ENCODE results near the gene IFITM1. TPM values are rescaled to one million over a fixed set of nuclear protein-coding genes. Genes with fewer than 3 reads are reported as not detected.
"Not testable (repeated sequence)": the region's sequence is repeated elsewhere in the genome, so short reads cannot be mapped to it uniquely, and the experiment has no call there.

Gene IFITM1
- polyA plus RNA-seq, 3 donors from 2014 or later: 2,792 to 4,533 (median 3,562) TPM

DNA sequence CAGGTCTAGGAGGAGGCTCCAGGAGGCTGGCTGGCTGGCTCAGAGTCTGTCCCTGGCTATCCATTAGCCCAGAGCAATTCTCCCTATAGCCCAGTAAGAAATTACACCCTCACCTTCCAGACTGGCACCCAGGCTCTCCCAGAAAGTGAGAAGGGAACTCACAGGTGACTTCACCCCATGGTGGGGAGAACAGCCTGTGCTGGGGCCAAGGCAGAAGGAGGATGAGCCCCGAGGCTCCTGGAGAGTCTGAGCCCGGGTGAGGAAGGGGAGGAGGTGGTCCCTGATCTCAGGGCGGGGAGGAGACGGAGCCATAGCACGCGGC, 675 bp downstream of the IFITM1 start:
- Mint-ChIP-seq H3K27ac (peak overlapping the region; percentile 94 to 99 (median 98)), H3K27me3 (ENCODE audit: low read depth in 3 of 3) (peaks cover 18 to 39% (median 26%) of the 10 kb centered on the region in 3 donors), H3K4me1 (peaks cover 51% of the 10 kb centered on the region in 2 donors), H3K36me3 (peaks cover 4 to 29% (median 23%) of the 10 kb centered on the region in 3 donors), H3K4me3 (peak overlapping the region; percentile 93 to 98 (median 94))
- not testable (repeated sequence) for DNase-seq, H3K9me3 Mint-ChIP-seq

DNA sequence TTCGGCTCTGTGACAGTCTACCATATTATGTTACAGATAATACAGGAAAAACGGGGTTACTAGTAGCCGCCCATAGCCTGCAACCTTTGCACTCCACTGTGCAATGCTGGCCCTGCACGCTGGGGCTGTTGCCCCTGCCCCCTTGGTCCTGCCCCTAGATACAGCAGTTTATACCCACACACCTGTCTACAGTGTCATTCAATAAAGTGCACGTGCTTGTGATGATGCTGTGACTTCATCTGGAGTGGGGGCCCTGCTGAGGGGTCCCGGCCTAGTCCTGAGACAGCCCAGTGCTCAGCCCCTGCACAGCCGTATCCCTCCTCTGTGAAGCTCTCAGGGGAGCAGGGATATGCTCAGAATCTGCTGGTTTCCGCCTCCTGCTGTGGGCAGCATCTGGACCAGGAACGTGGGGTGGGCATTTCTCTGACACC, 1.2 kb downstream of the IFITM1 start:
- Mint-ChIP-seq H3K27me3 (ENCODE audit: low read depth in 3 of 3) (peaks cover 18 to 40% (median 28%) of the 10 kb centered on the region in 3 donors), H3K4me3 (peak overlapping the region; percentile 93 to 98 (median 94)), H3K27ac (peak overlapping the region; percentile 94 to 99 (median 98)), H3K36me3 (peaks cover 4 to 29% (median 20%) of the 10 kb centered on the region in 3 donors), H3K4me1 (peaks cover 52 to 53% of the 10 kb centered on the region in 2 donors), H3K9me3 (no peaks in the 10 kb centered on the region)
- peak in 1 of 3 donors; percentile 34 for DNase-seq

DNA sequence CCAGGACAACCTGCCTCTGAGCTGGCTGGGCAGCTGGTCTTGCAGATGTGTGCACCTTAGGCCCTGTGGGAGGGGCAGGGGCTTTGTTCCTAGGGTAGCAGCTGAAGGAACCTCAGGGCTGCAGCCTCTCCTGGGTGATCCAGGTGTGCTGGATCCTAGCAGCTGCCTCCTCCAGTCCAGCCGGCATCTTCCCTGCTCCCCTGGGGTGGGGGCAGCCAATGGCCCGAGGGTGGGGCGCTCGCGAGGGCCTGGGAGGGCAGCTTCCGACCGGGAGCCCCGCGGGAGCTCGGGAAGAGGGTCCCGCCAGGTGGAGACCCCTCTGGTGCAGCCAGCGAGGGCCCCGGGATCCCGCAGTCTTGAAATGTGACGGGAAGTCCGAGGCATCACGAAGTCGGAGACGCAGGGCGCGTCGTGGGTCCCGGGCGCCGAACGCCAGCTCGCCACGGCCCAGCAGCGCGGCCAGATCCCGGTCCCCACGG, 1.7 kb downstream of the IFITM1 start:
- H3K9me3 Mint-ChIP-seq: no peaks in the 10 kb centered on the region
- peaks cover 4 to 29% (median 20%) of the 10 kb centered on the region in 3 donors for H3K36me3 Mint-ChIP-seq
- H3K4me3 Mint-ChIP-seq: peak overlapping the region; percentile 93 to 98 (median 94)
- H3K27ac Mint-ChIP-seq: peak overlapping the region; percentile 94 to 99 (median 98)
- DNase-seq: no peak
- peaks cover 19 to 41% (median 29%) of the 10 kb centered on the region in 3 donors for H3K27me3 Mint-ChIP-seq (ENCODE audit: low read depth in 3 of 3)
- peaks cover 57 to 58% of the 10 kb centered on the region in 2 donors for H3K4me1 Mint-ChIP-seq

DNA sequence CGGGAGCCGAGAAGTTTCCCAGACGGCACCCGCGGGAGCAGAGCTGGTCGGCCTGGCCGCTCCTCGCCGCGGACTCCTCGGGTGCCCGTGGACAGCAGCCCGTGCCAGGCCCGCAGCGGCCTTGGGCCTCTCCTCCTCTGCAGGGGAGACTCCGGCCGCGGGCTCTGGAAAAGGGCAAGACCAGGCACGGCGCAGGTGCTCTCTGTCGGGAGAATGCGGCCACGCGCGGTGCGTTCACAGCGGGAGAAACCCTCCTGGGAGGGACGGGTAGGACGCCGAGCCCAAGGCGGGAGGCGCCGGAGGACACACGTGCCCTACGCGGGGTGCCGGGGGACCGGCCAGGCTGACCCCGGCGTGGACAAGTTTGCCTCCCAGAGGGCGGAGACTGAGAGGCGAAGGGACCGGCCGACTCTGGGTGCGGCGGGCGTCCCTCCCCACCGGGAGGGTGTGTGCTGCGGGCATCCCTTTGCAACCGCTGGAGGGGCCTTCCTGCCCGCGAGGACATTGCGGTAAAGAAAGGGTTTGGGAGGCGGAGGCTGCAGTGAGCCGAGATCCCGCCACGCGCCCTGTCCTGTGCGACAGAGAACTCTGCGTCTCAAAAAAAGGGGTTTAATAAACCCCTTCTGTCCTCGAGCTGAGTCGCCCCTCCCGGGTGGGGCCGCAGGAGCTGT, 2.3 kb downstream of the IFITM1 start:
- H3K27ac Mint-ChIP-seq: peak overlapping the region; percentile 93 to 99 (median 98)

DNA sequence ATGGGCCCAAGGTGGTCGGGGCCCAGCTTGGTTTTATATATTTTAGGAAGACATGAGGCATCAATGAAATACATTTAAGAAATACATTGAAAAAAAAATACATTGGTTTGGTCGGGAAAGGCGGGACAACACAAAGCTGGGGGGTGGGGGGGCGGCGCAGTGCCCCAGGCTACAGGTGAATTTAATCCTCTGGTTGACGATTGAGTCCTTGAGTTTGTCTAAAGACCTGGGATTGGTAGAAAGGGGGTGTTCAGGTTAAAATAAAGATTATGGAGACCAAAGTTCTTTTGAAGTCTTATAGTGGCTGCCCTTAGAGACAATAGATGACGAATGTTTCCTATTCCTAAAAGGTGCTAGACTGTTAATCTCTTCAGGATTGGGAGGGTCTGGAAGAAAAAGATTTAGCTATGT, 3.1 kb downstream of the IFITM1 start:
- H3K4me1 Mint-ChIP-seq: peaks cover 57 to 58% of the 10 kb centered on the region in 2 donors
- H3K36me3 Mint-ChIP-seq: peaks cover 4 to 29% (median 20%) of the 10 kb centered on the region in 3 donors
- no peaks in the 10 kb centered on the region for H3K9me3 Mint-ChIP-seq
- H3K27ac Mint-ChIP-seq: peak overlapping the region; percentile 93 to 99 (median 98)
- peak in 2 of 3 donors; percentile 51 to 63 for DNase-seq
- H3K4me3 Mint-ChIP-seq: peak overlapping the region; percentile 89 to 94 (median 92)
- peaks cover 19 to 42% (median 30%) of the 10 kb centered on the region in 3 donors for H3K27me3 Mint-ChIP-seq (ENCODE audit: low read depth in 3 of 3)

More for the DNA sequence above, 2.3 kb downstream of the IFITM1 start:
- H3K27me3 Mint-ChIP-seq (ENCODE audit: low read depth in 3 of 3): peaks cover 19 to 44% (median 30%) of the 10 kb centered on the region in 3 donors
- peak overlapping the region; percentile 89 to 94 (median 92) for H3K4me3 Mint-ChIP-seq
- peaks cover 4 to 29% (median 20%) of the 10 kb centered on the region in 3 donors for H3K36me3 Mint-ChIP-seq
- DNase-seq: peak; percentile 71 to 78 (median 72)
- peaks cover 61 to 62% of the 10 kb centered on the region in 2 donors for H3K4me1 Mint-ChIP-seq
- no peaks in the 10 kb centered on the region for H3K9me3 Mint-ChIP-seq

- H3K9me3 Mint-ChIP-seq: not testable (repeated sequence)
- Mint-ChIP-seq H3K4me1 (peaks cover 48 to 50% of the 10 kb centered on the region in 2 donors), H3K36me3 (peaks cover 4 to 29% (median 20%) of the 10 kb centered on the region in 3 donors), H3K4me3 (peak overlapping the region; percentile 89 to 94 (median 92)), H3K27me3 (ENCODE audit: low read depth in 3 of 3) (peaks cover 17 to 42% (median 30%) of the 10 kb centered on the region in 3 donors), H3K27ac (peak overlapping the region; percentile 93 to 99 (median 98))
- peak in 1 of 3 donors; percentile 35 for DNase-seq
Observed at GRCh38 chr11:317668-318404, 4.0 kb downstream of the IFITM1 start.

GRCh38 chr11:318405-319120, 4.7 kb downstream of the IFITM1 start:
- Mint-ChIP-seq H3K27ac (peak overlapping the region in 1 of 6 donors; percentile 55), H3K27me3 (ENCODE audit: low read depth in 3 of 3) (peaks cover 17 to 41% (median 30%) of the 10 kb centered on the region in 3 donors), H3K4me1 (peaks cover 41 to 50% of the 10 kb centered on the region in 2 donors), H3K4me3 (peak overlapping the region in 3 of 5 donors; percentile 44 to 90 (median 89)), H3K36me3 (peaks cover 4 to 29% (median 20%) of the 10 kb centered on the region in 3 donors)
- DNase-seq: peak in 1 of 3 donors; percentile 44
- H3K9me3 Mint-ChIP-seq: not testable (repeated sequence)

- peak overlapping the region; percentile 88 to 94 (median 90) for H3K4me3 Mint-ChIP-seq
- not testable (repeated sequence) for H3K9me3 Mint-ChIP-seq
- H3K27ac Mint-ChIP-seq: peak overlapping the region; percentile 90 to 99 (median 96)
- peaks cover 4 to 24% (median 15%) of the 10 kb centered on the region in 3 donors for H3K36me3 Mint-ChIP-seq
- peaks cover 37 to 49% of the 10 kb centered on the region in 2 donors for H3K4me1 Mint-ChIP-seq
- H3K27me3 Mint-ChIP-seq (ENCODE audit: low read depth in 3 of 3): peaks cover 13 to 35% (median 29%) of the 10 kb centered on the region in 3 donors
- peak in 1 of 3 donors; percentile 45 for DNase-seq
Observed at GRCh38 chr11:319121-319887, 5.5 kb downstream of the IFITM1 start.

- not testable (repeated sequence) for DNase-seq, H3K9me3 Mint-ChIP-seq
- Mint-ChIP-seq H3K27ac (peak overlapping the region; percentile 90 to 99 (median 96)), H3K4me3 (peak overlapping the region; percentile 88 to 94 (median 90)), H3K36me3 (peaks cover 4 to 20% (median 13%) of the 10 kb centered on the region in 3 donors), H3K27me3 (ENCODE audit: low read depth in 3 of 3) (peaks cover 11 to 34% (median 28%) of the 10 kb centered on the region in 3 donors), H3K4me1 (peaks cover 42 to 54% of the 10 kb centered on the region in 2 donors)
Observed at GRCh38 chr11:319888-320273, 6.0 kb downstream of the IFITM1 start.

GRCh38 chr11:324156-324555, 10.3 kb downstream of the IFITM1 start:
- Mint-ChIP-seq H3K4me3 (peak overlapping the region in 1 of 5 donors; percentile 7), H3K36me3 (no peaks in the 10 kb centered on the region), H3K4me1 (peaks cover 64 to 72% of the 10 kb centered on the region in 2 donors), H3K27ac (peak overlapping the region in 2 of 6 donors; percentile 17 to 65), H3K27me3 (ENCODE audit: low read depth in 3 of 3) (peaks cover 5 to 15% (median 11%) of the 10 kb centered on the region in 3 donors), H3K9me3 (no peaks in the 10 kb centered on the region)
- no peak for DNase-seq

GRCh38 chr11:324593-325517, 11.0 kb downstream of the IFITM1 start:
- not testable (repeated sequence) for H3K36me3 Mint-ChIP-seq
- H3K4me1 Mint-ChIP-seq: peaks cover 64 to 74% of the 10 kb centered on the region in 2 donors
- H3K27ac Mint-ChIP-seq: peak overlapping the region in 2 of 6 donors; percentile 11 to 68

More at GRCh38 chr11:324593-325517, 11.0 kb downstream of the IFITM1 start:
- H3K27me3 Mint-ChIP-seq (ENCODE audit: low read depth in 3 of 3): peaks cover 7 to 13% (median 9%) of the 10 kb centered on the region in 3 donors
- DNase-seq, H3K9me3 Mint-ChIP-seq: not testable (repeated sequence)
- peak overlapping the region in 3 of 5 donors; percentile 0 to 35 (median 20) for H3K4me3 Mint-ChIP-seq

Measured in immature natural killer cell (primary cell).